GM20000 (cell line): ENCODE measurements around the gene ESPN.
"Not testable (repeated sequence)": the region's sequence is repeated elsewhere in the genome, so short reads cannot be mapped to it uniquely, and the experiment has no call there.

ENCODE experiments used
- DNase-seq: peaks from one replicate; pipeline ENCODE4 v3.0.0; 2012; ENCODE audit warnings: low spot score
- TF ChIP-seq, protein P1 (sequence below): IDR thresholded peaks from 2 replicates; pipeline ENCODE4 v1.5.1; 2012; ENCODE audit warnings: mild to moderate bottlenecking, control low read depth; ENCODE audit errors: extremely low read depth, missing control alignments

Gene ESPN

DNA sequence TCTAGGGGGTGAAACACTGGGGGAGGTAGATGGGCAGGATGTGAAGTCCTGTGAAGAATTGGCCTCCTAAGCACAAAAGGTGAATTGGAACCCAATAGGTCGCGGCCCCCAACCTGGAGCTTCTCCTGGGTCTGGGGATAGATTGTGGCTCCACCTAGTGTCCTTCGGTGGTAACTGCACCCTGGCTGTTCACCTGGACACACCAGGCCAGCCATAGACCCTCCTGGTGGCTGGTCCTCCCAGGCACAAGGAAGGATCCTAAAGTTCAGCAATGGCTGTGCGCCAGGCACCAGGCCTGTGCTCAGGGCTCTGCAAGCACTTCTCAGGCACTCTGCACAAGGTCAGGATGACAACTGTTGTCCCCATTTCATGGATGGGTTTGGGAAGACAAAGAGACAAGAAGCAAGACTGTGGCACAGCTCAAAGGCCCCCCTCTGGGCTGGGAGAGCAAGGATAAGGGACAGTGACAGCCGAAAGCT is 13.5 kb downstream of the ESPN start:
- DNase-seq: peak; percentile 90

DNA sequence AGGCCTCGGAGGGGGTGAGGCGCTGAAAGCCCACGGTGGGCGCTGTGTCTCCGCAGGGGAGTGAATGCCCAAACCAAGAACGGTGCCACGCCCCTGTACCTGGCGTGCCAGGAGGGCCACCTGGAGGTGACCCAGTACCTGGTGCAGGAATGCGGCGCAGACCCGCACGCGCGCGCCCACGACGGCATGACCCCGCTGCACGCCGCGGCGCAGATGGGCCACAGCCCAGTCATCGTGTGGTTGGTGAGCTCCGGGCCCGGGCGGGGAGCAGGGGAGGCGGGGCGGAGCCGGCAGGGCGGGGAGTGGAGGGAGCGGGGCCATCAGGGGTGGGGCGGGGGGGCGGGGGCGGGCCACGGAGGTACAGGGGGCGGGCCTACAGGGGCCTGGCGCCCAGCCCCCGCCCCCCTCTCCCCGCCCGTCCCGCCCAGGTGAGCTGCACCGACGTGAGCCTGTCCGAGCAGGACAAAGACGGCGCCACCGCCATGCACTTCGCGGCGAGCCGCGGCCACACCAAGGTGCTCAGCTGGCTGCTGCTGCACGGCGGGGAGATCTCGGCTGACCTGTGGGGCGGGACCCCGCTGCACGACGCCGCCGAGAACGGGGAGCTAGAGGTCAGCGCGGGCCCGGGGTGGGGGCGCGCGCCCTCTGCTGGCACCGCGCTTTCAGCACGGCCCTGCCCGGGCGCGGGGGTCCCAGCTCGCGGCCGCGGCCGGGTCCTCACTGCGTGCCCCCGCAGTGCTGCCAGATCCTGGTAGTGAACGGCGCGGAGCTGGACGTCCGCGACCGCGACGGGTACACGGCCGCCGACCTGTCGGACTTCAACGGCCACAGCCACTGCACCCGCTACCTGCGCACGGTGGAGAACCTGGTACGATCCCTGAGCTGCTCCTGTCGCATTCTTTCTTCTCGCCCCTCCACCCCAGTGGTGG is 15.9 kb downstream of the ESPN start:
- DNase-seq: peak; percentile 79

More for the DNA sequence above, 13.5 kb downstream of the ESPN start:
- TF ChIP-seq, protein P1, sequence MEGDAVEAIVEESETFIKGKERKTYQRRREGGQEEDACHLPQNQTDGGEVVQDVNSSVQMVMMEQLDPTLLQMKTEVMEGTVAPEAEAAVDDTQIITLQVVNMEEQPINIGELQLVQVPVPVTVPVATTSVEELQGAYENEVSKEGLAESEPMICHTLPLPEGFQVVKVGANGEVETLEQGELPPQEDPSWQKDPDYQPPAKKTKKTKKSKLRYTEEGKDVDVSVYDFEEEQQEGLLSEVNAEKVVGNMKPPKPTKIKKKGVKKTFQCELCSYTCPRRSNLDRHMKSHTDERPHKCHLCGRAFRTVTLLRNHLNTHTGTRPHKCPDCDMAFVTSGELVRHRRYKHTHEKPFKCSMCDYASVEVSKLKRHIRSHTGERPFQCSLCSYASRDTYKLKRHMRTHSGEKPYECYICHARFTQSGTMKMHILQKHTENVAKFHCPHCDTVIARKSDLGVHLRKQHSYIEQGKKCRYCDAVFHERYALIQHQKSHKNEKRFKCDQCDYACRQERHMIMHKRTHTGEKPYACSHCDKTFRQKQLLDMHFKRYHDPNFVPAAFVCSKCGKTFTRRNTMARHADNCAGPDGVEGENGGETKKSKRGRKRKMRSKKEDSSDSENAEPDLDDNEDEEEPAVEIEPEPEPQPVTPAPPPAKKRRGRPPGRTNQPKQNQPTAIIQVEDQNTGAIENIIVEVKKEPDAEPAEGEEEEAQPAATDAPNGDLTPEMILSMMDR: peak; percentile 77

DNA sequence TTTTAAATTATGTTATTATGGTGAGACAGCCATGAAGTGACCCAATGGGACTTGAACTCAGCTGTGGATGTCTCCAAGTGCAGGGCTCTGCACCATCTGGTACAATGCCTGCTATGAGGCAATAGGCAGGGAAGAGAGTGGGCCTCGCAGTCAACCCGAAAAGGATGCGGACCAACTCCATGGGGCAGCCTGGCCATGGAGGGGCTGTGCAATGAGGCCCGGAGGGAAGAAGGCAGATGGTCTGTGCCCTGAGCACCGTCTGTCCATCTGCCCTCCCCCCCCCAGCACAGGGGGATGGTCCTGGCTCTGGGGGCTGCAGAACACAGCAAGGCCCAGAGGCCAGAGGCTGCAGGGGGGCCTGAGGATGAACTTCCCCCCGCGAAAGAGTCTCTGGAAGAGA is 17.0 kb downstream of the ESPN start:
- no peak for DNase-seq
- TF ChIP-seq, protein P1: no peak

More for the DNA sequence above, 15.9 kb downstream of the ESPN start:
- TF ChIP-seq, protein P1: peak; percentile 11

DNA sequence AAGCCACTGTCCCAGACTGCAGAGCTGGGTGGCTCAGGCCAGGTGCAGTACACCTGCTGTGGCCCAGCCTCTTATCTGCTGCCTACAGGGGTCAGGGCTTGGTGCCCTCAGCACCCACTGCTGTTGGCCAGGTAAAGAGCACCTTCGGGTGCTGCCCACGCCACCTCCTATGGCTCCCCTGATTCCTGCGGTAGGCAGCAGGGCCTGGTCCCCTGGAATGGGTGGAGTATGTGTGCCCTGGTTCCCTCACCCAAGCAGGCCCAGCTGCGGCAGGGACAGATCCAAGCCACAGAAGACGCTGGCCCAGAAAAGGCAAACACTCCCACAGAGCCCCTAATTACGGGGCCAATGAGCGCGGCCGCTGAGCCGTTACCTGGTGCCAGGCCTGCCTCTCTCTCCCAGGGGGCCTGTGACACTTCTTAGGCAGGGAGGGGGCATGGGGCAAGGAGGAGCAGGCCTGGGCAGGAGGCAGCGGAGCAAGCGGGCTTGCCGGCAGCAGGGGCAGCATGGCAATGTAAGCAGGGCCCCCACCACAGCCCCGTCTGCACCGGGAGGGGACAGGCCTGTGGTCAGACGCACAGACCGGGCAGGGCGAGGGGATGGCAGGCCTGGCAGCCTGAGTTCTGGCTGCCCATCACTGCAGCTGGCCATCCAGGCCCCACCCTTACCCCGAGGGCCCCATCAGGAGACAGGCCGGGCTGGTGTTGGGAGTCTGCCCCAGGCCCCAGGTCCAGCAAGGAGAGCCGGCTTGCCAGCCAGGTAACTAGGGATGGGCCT is 19.0 kb downstream of the ESPN start:
- TF ChIP-seq, protein P1: no peak
- no peak for DNase-seq

DNA sequence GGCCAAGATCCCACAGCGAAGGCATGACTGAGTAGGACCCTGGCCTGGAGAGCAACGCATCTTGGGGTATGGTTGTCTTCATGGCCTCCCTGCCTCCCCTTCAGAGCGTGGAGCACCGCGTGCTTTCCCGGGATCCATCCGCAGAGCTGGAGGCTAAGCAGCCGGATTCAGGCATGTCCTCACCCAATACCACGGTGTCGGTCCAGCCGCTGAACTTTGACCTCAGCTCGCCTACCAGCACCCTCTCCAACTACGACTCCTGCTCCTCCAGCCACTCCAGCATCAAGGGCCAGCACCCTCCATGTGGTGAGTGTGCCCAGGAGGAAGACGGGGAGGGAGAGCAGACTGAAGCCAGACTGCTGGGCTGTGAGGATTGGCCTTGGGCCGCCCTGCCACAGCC is 19.8 kb downstream of the ESPN start:
- no peak for DNase-seq
- TF ChIP-seq, protein P1: no peak

DNA sequence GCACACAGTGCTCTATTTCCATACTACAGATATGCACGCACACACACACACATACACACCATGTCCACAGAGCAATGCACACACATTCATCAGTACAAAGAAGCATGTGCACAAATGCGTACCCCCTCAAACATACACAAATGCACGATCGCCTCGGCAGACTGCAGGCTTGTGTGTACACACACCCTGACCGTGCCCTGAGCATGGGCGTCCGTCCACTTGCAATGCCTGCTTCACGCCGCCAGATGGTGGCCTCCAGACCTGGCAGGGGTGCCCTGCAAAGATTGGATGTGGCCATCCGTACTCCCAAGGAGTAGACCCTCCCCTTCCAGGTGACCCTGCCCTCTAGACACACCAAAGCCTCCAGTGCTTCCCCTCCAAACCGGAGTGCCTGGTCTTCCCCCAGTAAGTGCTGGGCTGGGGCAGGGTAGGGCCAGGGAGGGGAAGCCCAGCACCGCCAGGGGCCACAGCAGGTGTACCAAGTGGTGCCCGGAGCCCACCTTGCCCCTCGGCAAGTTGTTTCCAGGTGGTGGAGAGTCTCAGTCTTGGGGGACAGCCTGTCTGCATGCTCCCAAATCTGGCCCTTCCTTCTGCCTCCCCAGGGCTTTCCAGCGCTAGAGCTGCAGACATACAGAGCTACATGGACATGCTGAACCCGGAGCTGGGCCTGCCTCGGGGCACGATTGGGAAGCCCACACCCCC is 20.6 kb downstream of the ESPN start:
- DNase-seq: no peak
- TF ChIP-seq, protein P1: peak; percentile 4

DNA sequence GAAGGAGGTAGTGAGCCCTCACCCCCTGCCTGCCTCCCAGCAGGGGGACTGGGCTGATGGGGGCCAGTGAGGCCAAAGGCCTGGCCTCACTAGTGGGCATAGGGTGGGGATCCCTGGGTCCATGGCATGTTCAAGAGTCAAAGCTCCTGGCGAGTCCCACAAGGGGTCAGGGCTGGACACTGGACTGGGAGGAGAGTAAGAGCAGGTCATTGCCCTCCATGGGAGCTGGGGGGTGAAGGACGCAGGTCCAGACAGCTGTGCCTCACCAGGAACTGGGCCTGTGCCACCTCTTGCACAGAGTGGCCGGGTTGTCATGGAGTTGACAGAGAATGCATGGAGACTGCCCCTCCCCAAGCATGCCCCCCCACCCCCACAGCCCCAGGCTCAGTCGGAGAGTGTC is 21.4 kb downstream of the ESPN start:
- DNase-seq: not testable (repeated sequence)
